ENCODE measurements around the gene CORO1C. TPM values are rescaled to one million over a fixed set of nuclear protein-coding genes. Genes with fewer than 3 reads are reported as not detected.
"Not testable (repeated sequence)": the region's sequence is repeated elsewhere in the genome, so short reads cannot be mapped to it uniquely, and the experiment has no call there.

CORO1C gene
- total RNA-seq, 6 donors from 2014 or later: 154 to 297 (median 223) TPM

GRCh38 chr12:108635201-108635996 is 95.9 kb downstream of the CORO1C start:
- peak overlapping the region; percentile 81 to 89 (median 84) for H3K27ac ChIP-seq
- no peaks in the 10 kb centered on the region for H3K27me3 ChIP-seq
- H3K4me1 ChIP-seq: peaks cover 49 to 82% (median 62%) of the 10 kb centered on the region in 4 donors
- DNase-seq (peak in 1 of 2 donors; percentile 57), ATAC-seq (ENCODE audit: low FRiP score in 2 of 2) (peak; percentile 11 to 50)
- no peaks in the 10 kb centered on the region for H3K36me3 ChIP-seq
- WGBS, 2 donors: 25 to 43% methylated on average over 11 to 15 of the region's 15 CpGs
- no peaks in the 10 kb centered on the region for H3K9me3 ChIP-seq
- no peak for TF ChIP-seq CTCF (IDR thresholded peaks at IDR 0.05)
- peak in 1 of 4 donors; percentile 6 for TF ChIP-seq EP300 (IDR thresholded peaks at IDR 0.05)
- peak in 1 of 2 donors; percentile 24 for TF ChIP-seq POLR2AphosphoS5 (IDR thresholded peaks at IDR 0.05)
- peak in 1 of 4 donors; percentile 52 for TF ChIP-seq POLR2A (IDR thresholded peaks at IDR 0.05)
- peak overlapping the region in 2 of 4 donors; percentile 8 to 15 for H3K4me3 ChIP-seq

- peak overlapping the region in 2 of 4 donors; percentile 45 to 52 for H3K4me3 ChIP-seq
- ATAC-seq (ENCODE audit: low FRiP score in 2 of 2): peak; percentile 18 to 38
- WGBS, 2 donors: 41 to 57% methylated on average over 2 to 4 of the region's 4 CpGs
- H3K4me1 ChIP-seq: peaks cover 58 to 92% (median 72%) of the 10 kb centered on the region in 4 donors
- DNase-seq: peak in 1 of 2 donors; percentile 82
- no peaks in the 10 kb centered on the region for H3K9me3 ChIP-seq
- H3K36me3 ChIP-seq: no peaks in the 10 kb centered on the region
- TF ChIP-seq EP300 (IDR thresholded peaks at IDR 0.05) (peak in 1 of 4 donors; percentile 17), POLR2AphosphoS5 (IDR thresholded peaks at IDR 0.05) (peak in 1 of 2 donors; percentile 63), CTCF (IDR thresholded peaks at IDR 0.05) (no peak)
- no peaks in the 10 kb centered on the region for H3K27me3 ChIP-seq
- peak overlapping the region; percentile 81 to 89 (median 84) for H3K27ac ChIP-seq
Measured at GRCh38 chr12:108634341-108634751, 97.0 kb downstream of the CORO1C start.

GRCh38 chr12:108633534-108634248 is 97.6 kb downstream of the CORO1C start, which contains the start of gene SELPLG:
Gene SELPLG (minus strand): TSS chr12:108633894. CDS start chr12:108624307, 9,587 bp downstream.
- H3K27ac ChIP-seq: peak within 1 kb of the TSS; percentile 81 to 89 (median 84)

DNA sequence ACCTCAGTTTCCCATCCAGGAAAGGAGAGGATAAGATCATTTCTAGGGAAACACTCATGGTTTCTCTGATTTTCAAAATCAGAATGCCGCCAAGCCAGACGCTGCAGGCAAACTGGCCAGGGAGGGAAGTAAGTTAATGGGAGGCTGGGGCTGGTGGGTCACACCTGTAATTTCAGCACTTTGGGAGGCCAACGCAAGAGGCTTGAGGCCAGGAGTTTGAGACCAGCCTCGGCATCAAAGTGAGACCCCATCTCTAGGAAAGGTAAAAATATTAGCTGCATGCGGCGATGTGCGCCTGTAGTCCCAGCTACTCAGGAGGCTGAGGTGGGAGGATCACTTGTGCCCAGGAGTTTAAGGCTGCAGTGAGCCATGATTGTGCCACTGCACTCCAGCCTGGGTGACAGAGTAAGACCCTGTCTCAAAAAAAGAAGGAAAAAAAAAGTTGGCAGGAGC is 98.2 kb downstream of the CORO1C start:
- ATAC-seq (ENCODE audit: low FRiP score in 2 of 2) (no peak), DNase-seq (peak in 1 of 2 donors; percentile 24)
- H3K4me1 ChIP-seq: peaks cover 61 to 94% (median 75%) of the 10 kb centered on the region in 4 donors
- 70 to 86% methylated on average over 7 of the region's 7 CpGs for WGBS, 2 donors
- TF ChIP-seq CTCF (IDR thresholded peaks at IDR 0.05): no peak
- no peak for TF ChIP-seq EP300 (IDR thresholded peaks at IDR 0.05)
- TF ChIP-seq POLR2A (IDR thresholded peaks at IDR 0.05): no peak
- no peak for TF ChIP-seq POLR2AphosphoS5 (IDR thresholded peaks at IDR 0.05)
- H3K4me3 ChIP-seq: peak overlapping the region in 3 of 4 donors; percentile 30 to 52 (median 45)
- H3K27ac ChIP-seq: peak overlapping the region; percentile 81 to 89 (median 84)
- no peaks in the 10 kb centered on the region for H3K27me3 ChIP-seq
- H3K36me3 ChIP-seq: no peaks in the 10 kb centered on the region
- H3K9me3 ChIP-seq: no peaks in the 10 kb centered on the region

More at GRCh38 chr12:108633534-108634248, 97.6 kb downstream of the CORO1C start, which contains the start of gene SELPLG:
- Histone ChIP-seq H3K9me3 (no peaks in the 10 kb centered on the region), H3K36me3 (no peaks in the 10 kb centered on the region), H3K4me1 (peaks cover 62 to 94% (median 75%) of the 10 kb centered on the region in 4 donors), H3K27me3 (no peaks in the 10 kb centered on the region), H3K4me3 (peak within 1 kb of the TSS in 3 of 4 donors; percentile 30 to 52 (median 45))
- DNase-seq (peak; percentile 88 to 91), ATAC-seq (ENCODE audit: low FRiP score in 2 of 2) (peak; percentile 72 to 74)
- WGBS, 2 donors: 37 to 60% methylated on average over 12 to 14 of the region's 14 CpGs
- TF ChIP-seq CTCF (IDR thresholded peaks at IDR 0.05): peak in 4 of 6 experiments; percentile 6 to 29 (median 19)
- TF ChIP-seq EP300 (IDR thresholded peaks at IDR 0.05): peak in 2 of 4 donors; percentile 12 to 55
- TF ChIP-seq POLR2A (IDR thresholded peaks at IDR 0.05): peak in 2 of 4 donors; percentile 27 to 87
- TF ChIP-seq POLR2AphosphoS5 (IDR thresholded peaks at IDR 0.05): peak; percentile 65 to 80

DNA sequence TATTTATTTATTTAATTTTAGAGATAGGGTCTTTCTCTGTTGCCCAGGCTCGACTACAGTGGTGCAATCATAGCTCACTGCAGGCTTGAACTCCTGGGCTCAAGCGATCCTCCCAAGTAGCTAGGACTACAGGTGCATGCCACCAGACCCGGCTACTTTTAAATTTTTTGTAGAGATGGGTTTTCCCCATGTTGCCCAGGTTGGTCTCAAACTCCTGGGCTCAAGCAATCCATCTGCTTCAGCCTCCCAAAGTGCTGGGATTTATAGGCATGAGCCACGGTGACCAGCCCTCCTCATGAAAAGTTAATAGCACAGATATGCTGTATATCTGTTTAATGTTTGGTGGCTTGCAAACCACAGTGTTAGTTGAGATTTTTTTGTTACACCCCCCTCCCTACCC is 100.1 kb downstream of the CORO1C start:
- WGBS, 2 donors: 92 to 94% methylated on average over 4 of the region's 4 CpGs
- Histone ChIP-seq H3K4me3 (peak overlapping the region in 3 of 4 donors; percentile 30 to 52 (median 45)), H3K27ac (peak overlapping the region; percentile 81 to 89 (median 84)), H3K4me1 (peaks cover 64 to 84% (median 74%) of the 10 kb centered on the region in 4 donors)
- H3K36me3 ChIP-seq; H3K9me3 ChIP-seq; DNase-seq; ATAC-seq (ENCODE audit: low FRiP score in 2 of 2); H3K27me3 ChIP-seq: not testable (repeated sequence)
